NB4 (cell line): ENCODE measurements around the gene MTREX.

Experiments
- DNase-seq: peaks from one replicate; pipeline ENCODE4 v3.0.0; 2010; ENCODE audit warnings: low read depth
- H3K4me3 ChIP-seq: one replicate; pipeline ENCODE4 v1.5.1; 2011; ENCODE audit warnings: mild to moderate bottlenecking, low read depth, low read length, moderate library complexity
- CTCF ChIP-seq: IDR thresholded peaks from one replicate; pipeline ENCODE4 v1.5.1; 2012; ENCODE audit warnings: low read depth, low read length
- MAX ChIP-seq: IDR thresholded peaks from 2 replicates; pipeline ENCODE4 v1.6.1; 2011; ENCODE audit warnings: low read depth, low read length
- MYC ChIP-seq: IDR thresholded peaks from 2 replicates; pipeline ENCODE4 v1.6.1; 2011; ENCODE audit warnings: low read depth, low read length
- POLR2A ChIP-seq: IDR thresholded peaks from 2 replicates; pipeline ENCODE4 v1.6.1; 2011; ENCODE audit warnings: mild to moderate bottlenecking; ENCODE audit not compliant: insufficient read length; ENCODE audit errors: extremely low read depth

Gene MTREX

GRCh38 chr5:55438998-55439397 lies 131.2 kb downstream of the MTREX start:
- DNase-seq, result no peak
- no peak for TF ChIP-seq MYC
- TF ChIP-seq MAX, result no peak
- TF ChIP-seq POLR2A, result no peak
- no peak for TF ChIP-seq CTCF
- H3K4me3 ChIP-seq, result no peak overlapping the region

- TF ChIP-seq POLR2A, result no peak
- TF ChIP-seq CTCF, result no peak
- no peak for TF ChIP-seq MAX
- TF ChIP-seq MYC, result peak; percentile 18; the same call in 1 of the 2 replicates
- DNase-seq, result peak; percentile 21
- H3K4me3 ChIP-seq, result no peak overlapping the region
These were observed 132.4 kb downstream of the MTREX start for GRCh38 chr5:55440188-55440646.

GRCh38 chr5:55441107-55441771 lies 133.4 kb downstream of the MTREX start:
- no peak for TF ChIP-seq MAX
- TF ChIP-seq CTCF, result no peak
- no peak for TF ChIP-seq POLR2A
- DNase-seq, result no peak
- no peak overlapping the region for H3K4me3 ChIP-seq

GRCh38 chr5:55441954-55442353 lies 134.2 kb downstream of the MTREX start:
- no peak for DNase-seq
- TF ChIP-seq MAX (no peak), CTCF (no peak), MYC (no peak), POLR2A (no peak)
- H3K4me3 ChIP-seq, result no peak overlapping the region

GRCh38 chr5:55445791-55446190 lies 138.0 kb downstream of the MTREX start:
- TF ChIP-seq MYC, result no peak
- TF ChIP-seq POLR2A, result no peak
- no peak for TF ChIP-seq CTCF
- TF ChIP-seq MAX, result no peak
- no peak for DNase-seq

GRCh38 chr5:55446640-55447351 lies 139.0 kb downstream of the MTREX start:
- DNase-seq, result no peak
- no peak for TF ChIP-seq MYC
- TF ChIP-seq CTCF, result no peak
- no peak for TF ChIP-seq MAX
- TF ChIP-seq POLR2A, result no peak
- H3K4me3 ChIP-seq, result no peak overlapping the region

More at GRCh38 chr5:55445791-55446190, 138.0 kb downstream of the MTREX start:
- H3K4me3 ChIP-seq, result no peak overlapping the region
